Lower leg skin (tissue), 4 donors: ENCODE results near the gene SMIM29. TPM values are rescaled to one million over a fixed set of nuclear protein-coding genes. Genes with fewer than 3 reads are reported as not detected.
A peak's percentile ranks its signal among the peaks of the same experiment; 100 is the strongest.

Source experiments
- DNase-seq, 2 donors: peaks; one replicate each; pipeline ENCODE4 v3.0.0-alpha.2; 2019; ENCODE audit warnings: low spot score in 2 of 2
- H3K4me3 ChIP-seq: fragments of 200-600 bp; sonication (generic); 2 replicates; pipeline ENCODE4 v1.5.1; 2017; ENCODE audit warnings: mild to moderate bottlenecking, low read depth; ENCODE audit not compliant: poor library complexity, severe bottlenecking
- POLR2A ChIP-seq, 2 donors: fragments of 450-650 bp; IDR thresholded peaks; one replicate each; pipeline ENCODE4 v1.6.1; 2016 to 2017; ENCODE audit warnings: antibody characterized with exemption in 2 of 2, mild to moderate bottlenecking in 1 of 2, moderate library complexity in 1 of 2
- WGBS, 2 donors: methylation state at CpG; one replicate each; pipeline ENCODE4 v1.1.5; 2018; 5-methylcytosine and 5-hydroxymethylcytosine counted together
- intact Hi-C: fragments of 100-400 bp; cut with DNase I; formaldehyde crosslinking; loops from one replicate; pipeline ENCODE4 v1.15.0; 2023; ENCODE audit warnings: low total_unique reads
- total RNA-seq, 4 donors: library from RNA; depleted of rRNA; stranded (reverse); fragments of >200 nt; gene quantifications; one replicate each; pipeline ENCODE4 v1.1.0, GENCODE V29; 2016
- TF ChIP-seq, protein P1 (sequence below), 3 donors: fragments of 450-650 bp; IDR thresholded peaks; one replicate each; pipeline ENCODE4 v1.5.1; 2016; ENCODE audit warnings: antibody characterized with exemption in 3 of 3, mild to moderate bottlenecking in 3 of 3, moderate library complexity in 2 of 3

The SMIM29 gene
- total RNA-seq, 4 donors from 2014 or later: 34.3 to 92.2 (median 57.1) TPM

DNA sequence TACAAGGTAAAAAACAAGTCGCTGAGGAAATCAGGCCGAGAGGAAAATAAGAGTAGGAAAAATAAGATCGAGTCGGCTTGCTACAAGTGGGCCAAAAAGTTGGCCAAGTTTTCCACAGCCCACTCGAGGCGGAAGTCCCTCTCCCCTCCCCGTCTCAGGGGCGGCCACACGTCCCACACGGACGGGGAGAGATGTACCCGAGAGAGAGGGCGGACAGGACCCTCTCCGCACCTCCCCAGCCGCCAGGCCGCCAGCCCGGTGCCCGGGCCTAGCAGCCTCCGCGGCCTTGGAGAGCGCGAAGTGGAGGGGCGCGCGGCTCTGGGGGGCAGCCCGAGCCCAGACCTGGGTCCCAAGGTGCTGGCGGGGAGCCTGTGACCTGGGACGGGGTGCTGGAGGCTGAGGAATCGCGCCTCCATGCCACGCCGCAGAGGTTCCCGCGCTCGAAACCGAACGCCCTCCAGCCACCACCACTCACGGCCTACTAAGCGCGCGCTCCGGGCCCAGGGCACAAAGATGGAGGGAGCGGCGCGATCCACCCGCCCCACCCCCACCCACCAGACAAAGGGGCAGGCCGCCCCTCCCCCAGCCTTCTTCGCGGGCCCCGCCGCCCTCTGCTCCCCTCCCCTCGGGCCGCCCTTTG, 14.0 kb downstream of the SMIM29 start:
- no peak for TF ChIP-seq POLR2A (IDR thresholded peaks at IDR 0.05)
- TF ChIP-seq, protein P1, sequence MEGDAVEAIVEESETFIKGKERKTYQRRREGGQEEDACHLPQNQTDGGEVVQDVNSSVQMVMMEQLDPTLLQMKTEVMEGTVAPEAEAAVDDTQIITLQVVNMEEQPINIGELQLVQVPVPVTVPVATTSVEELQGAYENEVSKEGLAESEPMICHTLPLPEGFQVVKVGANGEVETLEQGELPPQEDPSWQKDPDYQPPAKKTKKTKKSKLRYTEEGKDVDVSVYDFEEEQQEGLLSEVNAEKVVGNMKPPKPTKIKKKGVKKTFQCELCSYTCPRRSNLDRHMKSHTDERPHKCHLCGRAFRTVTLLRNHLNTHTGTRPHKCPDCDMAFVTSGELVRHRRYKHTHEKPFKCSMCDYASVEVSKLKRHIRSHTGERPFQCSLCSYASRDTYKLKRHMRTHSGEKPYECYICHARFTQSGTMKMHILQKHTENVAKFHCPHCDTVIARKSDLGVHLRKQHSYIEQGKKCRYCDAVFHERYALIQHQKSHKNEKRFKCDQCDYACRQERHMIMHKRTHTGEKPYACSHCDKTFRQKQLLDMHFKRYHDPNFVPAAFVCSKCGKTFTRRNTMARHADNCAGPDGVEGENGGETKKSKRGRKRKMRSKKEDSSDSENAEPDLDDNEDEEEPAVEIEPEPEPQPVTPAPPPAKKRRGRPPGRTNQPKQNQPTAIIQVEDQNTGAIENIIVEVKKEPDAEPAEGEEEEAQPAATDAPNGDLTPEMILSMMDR (IDR thresholded peaks at IDR 0.05): no peak
- H3K4me3 ChIP-seq: no peak overlapping the region
- DNase-seq: peak in 1 of 2 donors; percentile 86
- 81 to 85% methylated on average over 42 to 44 of the region's 53 CpGs for WGBS, 2 donors
- intact Hi-C loops: no loop called here

DNA sequence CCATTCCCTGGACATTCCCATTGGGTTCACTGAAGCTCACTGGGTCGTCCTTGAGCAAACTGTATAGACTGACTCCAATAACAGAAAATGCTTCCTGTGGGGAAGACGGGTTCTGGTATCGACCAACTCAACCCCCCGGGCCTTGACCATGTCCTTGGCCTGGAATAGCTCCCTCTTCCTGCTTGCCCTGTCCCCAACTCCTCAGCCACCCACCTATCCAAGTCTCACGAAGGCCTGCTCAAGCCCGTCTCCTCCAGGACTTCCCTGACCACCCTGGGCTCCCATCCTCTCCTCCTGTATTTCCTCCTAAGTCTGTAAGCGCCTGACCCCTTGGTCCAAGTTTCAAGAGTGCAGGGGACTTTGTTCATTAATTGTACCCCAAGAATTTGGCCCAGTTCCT, 14.9 kb downstream of the SMIM29 start:
- WGBS, 2 donors: 91 to 93% methylated on average over 7 of the region's 7 CpGs
- intact Hi-C loops: no loop called here
- no peak overlapping the region for H3K4me3 ChIP-seq
- peak in 1 of 2 donors; percentile 76 for DNase-seq
- no peak for TF ChIP-seq POLR2A (IDR thresholded peaks at IDR 0.05)
- TF ChIP-seq, protein P1 (IDR thresholded peaks at IDR 0.05): no peak

DNA sequence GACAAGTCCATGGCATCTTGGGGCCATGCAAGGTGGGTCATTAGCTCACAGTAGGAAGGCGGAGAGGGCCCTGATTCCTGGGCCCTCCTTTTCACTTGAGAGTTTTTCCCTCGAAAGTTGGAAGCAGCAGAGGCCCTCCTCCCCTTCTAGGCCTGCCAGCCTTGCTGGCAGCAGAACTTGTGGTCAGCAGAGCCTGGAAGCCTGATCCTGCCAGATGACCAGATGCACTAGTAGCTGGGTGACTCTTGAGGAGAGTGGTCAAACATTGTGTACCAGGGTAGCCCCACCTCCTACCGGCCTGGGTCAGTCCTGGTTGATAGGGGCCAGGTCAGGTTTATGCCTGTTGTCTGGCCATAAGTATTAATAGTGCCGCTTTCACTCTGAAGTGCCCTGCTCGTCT, 15.9 kb downstream of the SMIM29 start:
- DNase-seq: peak in 1 of 2 donors; percentile 77
- WGBS, 2 donors: 82 to 86% methylated on average over 5 of the region's 5 CpGs
- no peak overlapping the region for H3K4me3 ChIP-seq
- TF ChIP-seq, protein P1 (IDR thresholded peaks at IDR 0.05): no peak
- no peak for TF ChIP-seq POLR2A (IDR thresholded peaks at IDR 0.05)
- intact Hi-C loops: no loop called here

DNA sequence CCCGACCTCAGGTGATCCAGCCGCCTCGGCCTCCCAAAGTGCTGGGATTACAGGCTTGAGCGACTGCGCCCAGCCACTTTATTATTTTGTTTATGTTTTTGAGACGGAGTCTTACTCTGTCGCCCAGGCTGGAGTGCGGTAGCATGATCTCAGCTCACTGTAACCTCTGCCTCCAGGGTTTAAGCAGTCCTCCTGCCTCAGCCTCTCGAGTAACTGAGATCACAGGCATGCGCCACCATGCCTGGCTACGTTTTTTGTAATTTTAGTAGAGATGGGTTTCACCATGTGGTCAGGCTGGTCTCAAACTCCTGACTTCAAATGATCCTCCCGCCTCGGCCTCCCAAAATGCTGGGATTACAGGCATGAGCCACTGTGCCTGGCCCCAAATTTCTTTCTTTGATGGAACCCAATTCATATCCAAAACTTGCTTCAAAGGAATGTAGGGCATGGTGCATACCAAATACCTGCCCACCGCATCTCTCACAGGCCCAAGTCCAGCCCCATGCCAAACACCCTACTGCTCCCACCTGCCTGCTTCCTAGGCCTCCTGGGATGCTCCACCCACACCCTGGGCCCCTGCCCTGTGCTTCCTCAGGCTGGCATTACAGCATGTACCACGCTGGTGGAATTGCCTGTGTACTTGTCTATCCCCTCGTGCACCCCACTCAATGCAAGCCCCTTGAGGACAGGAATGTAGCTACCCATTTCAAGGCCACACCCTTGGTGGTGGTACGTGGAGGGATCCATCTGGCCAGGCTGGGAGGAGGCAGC, 17.1 kb downstream of the SMIM29 start:
- no peak overlapping the region for H3K4me3 ChIP-seq
- WGBS, 2 donors: 90 to 94% methylated on average over 17 of the region's 17 CpGs
- peak in 1 of 2 donors; percentile 69 for DNase-seq
- TF ChIP-seq POLR2A (IDR thresholded peaks at IDR 0.05): no peak
- TF ChIP-seq, protein P1 (IDR thresholded peaks at IDR 0.05): no peak
- intact Hi-C loops: no loop called here

DNA sequence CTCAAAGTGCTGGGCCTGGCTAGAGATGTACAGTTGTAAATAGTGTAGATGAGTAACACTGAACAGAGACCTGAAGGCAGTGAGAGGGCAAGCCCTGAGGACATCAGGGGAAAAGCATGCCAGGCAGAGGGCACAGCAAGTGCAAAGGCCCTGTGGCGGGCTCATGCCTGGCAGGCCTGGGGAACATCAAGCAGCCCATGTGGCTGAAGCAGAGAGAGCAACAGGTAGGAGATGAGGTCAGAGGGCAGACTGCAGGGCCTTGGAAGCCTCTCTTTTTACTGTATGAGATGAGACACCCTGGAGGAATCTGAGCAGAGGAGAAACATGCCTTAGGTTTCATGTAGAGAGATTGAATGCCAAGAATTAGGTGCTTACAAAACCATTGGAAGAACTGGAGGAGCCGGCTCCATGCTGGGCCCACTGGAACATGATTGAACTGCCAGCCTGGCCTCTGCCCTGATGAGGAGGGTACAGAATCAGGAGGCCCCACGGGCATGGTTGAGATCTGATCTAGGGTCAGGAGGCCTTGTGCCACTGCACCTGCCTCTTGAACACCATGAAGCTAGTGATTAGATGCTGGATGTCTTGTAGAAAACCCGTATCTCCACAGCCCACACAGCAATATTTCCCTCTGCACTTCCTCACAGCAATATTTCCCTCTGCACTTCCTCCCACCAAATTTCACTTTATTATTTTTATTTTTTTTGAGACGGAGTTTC, 18.0 kb downstream of the SMIM29 start:
- no peak overlapping the region for H3K4me3 ChIP-seq
- peak in 1 of 2 donors; percentile 77 for DNase-seq
- no peak for TF ChIP-seq POLR2A (IDR thresholded peaks at IDR 0.05)
- TF ChIP-seq, protein P1 (IDR thresholded peaks at IDR 0.05): no peak
- 76 to 81% methylated on average over 5 of the region's 5 CpGs for WGBS, 2 donors
- intact Hi-C loops: no loop called here
